ENCODE results near the gene IFT27. TPM values are rescaled to one million over a fixed set of nuclear protein-coding genes. Genes with fewer than 3 reads are reported as not detected.

The IFT27 gene
- total RNA-seq, 2 donors from 2014 or later: 15.0 to 16.0 TPM

DNA sequence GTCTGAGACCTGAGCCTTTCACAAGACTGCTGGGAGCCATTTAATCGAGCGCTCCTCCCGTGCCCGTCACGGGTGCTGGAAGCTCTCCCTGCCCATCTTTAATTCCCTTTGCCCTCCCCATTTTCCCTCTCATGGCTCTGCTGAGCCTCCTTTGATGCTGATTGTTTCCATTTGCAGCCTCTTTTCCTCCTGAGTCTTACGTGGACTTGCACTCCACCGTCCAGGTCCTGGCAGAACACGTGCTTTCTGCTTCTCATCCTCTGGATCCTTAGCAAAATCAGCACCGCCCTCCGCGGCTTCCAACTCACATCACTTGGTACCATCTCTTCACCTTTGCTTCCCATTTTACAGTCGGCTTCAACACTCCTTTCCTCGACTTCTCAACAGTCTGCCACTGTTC lies 7.3 kb downstream of the IFT27 start:
- H3K4me1 ChIP-seq (ENCODE audit: control insufficient read depth in 1 of 2, low read depth in 2 of 2): no peaks in the 10 kb centered on the region
- no peaks in the 10 kb centered on the region for H3K27me3 ChIP-seq (replicated peaks; ENCODE audit: insufficient read depth)
- no peak overlapping the region for H3K4me3 ChIP-seq
- DNase-seq (ENCODE audit: low spot score) (no peak), ATAC-seq (ENCODE audit: insufficient number of reproducible peaks, low FRiP score, low read depth) (no peak)
- H3K27ac ChIP-seq: no peak overlapping the region
- TF ChIP-seq, protein P1, sequence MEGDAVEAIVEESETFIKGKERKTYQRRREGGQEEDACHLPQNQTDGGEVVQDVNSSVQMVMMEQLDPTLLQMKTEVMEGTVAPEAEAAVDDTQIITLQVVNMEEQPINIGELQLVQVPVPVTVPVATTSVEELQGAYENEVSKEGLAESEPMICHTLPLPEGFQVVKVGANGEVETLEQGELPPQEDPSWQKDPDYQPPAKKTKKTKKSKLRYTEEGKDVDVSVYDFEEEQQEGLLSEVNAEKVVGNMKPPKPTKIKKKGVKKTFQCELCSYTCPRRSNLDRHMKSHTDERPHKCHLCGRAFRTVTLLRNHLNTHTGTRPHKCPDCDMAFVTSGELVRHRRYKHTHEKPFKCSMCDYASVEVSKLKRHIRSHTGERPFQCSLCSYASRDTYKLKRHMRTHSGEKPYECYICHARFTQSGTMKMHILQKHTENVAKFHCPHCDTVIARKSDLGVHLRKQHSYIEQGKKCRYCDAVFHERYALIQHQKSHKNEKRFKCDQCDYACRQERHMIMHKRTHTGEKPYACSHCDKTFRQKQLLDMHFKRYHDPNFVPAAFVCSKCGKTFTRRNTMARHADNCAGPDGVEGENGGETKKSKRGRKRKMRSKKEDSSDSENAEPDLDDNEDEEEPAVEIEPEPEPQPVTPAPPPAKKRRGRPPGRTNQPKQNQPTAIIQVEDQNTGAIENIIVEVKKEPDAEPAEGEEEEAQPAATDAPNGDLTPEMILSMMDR (IDR thresholded peaks at IDR 0.05): no peak
- peaks cover 2% of the 10 kb centered on the region for H3K36me3 ChIP-seq
- no peaks in the 10 kb centered on the region for H3K9me3 ChIP-seq

DNA sequence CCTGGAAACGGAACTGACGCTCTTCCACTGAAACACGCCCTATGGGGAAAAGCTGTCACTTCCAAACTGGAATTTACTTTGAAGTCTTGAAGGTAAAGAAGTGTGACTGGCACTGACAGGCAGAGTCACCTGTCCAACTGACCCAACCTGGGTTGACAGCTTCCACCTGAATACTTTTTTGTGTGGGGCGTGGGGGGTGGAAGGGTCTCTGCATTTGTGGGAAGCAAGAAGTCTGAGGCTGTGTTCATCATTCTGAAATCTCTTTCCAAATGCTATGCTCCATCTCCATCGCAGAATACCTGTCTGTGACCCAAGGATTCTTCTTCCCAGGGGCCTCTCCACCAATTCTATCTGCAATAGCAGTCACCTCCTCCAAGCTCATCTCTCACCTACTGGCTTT lies 7.8 kb downstream of the IFT27 start:
- Histone ChIP-seq H3K4me1 (ENCODE audit: control insufficient read depth in 1 of 2, low read depth in 2 of 2) (no peaks in the 10 kb centered on the region), H3K9me3 (no peaks in the 10 kb centered on the region), H3K27me3 (replicated peaks; ENCODE audit: insufficient read depth) (no peaks in the 10 kb centered on the region), H3K27ac (no peak overlapping the region), H3K36me3 (peaks cover 2% of the 10 kb centered on the region), H3K4me3 (no peak overlapping the region)
- TF ChIP-seq, protein P1 (IDR thresholded peaks at IDR 0.05): no peak
- DNase-seq (ENCODE audit: low spot score) (no peak), ATAC-seq (ENCODE audit: insufficient number of reproducible peaks, low FRiP score, low read depth) (no peak)

DNA sequence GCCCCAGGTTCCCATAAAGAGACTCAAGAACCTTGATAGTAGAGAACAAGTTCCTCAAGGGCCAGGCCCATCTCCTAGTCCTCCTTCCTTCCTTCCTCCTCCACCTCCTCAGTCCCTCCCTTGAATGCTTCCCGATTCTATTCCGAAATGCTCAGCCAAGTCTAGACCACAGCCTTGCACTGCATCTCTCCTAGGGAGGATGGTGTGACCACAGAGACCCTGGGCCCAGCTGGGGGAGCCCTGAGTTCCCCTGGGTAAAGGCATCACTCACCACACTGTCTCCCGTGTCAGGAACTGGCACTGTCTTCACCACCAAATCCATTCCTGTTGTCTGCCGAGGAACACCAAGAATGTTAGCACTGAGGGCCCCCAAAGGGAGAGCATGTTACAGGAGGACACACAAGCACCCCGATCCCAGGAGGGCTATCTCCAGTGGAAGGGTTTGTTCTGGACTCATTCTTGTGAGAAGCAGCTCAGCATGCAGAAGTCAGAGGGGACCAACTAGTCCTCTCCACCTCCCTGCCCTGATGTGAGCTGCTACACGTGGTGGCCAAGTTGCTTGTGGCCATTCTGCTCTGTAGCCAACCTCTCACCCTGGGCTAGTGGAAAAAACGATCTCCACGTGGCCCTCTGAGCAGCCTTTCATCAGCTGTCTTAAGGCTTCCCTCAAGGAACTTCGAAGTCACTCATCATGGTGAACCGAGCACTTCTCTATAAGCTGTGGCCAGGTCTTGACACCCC lies 8.7 kb downstream of the IFT27 start:
- TF ChIP-seq, protein P1 (IDR thresholded peaks at IDR 0.05): no peak
- peaks cover 2% of the 10 kb centered on the region for H3K36me3 ChIP-seq
- ATAC-seq (ENCODE audit: insufficient number of reproducible peaks, low FRiP score, low read depth): no peak
- no peak overlapping the region for H3K27ac ChIP-seq
- no peak overlapping the region for H3K4me3 ChIP-seq
- H3K9me3 ChIP-seq: no peaks in the 10 kb centered on the region
- peaks cover 0 to 5% of the 10 kb centered on the region in 2 donors for H3K4me1 ChIP-seq (ENCODE audit: control insufficient read depth in 1 of 2, low read depth in 2 of 2)
- no peak for DNase-seq (ENCODE audit: low spot score)
- no peaks in the 10 kb centered on the region for H3K27me3 ChIP-seq (replicated peaks; ENCODE audit: insufficient read depth)

DNA sequence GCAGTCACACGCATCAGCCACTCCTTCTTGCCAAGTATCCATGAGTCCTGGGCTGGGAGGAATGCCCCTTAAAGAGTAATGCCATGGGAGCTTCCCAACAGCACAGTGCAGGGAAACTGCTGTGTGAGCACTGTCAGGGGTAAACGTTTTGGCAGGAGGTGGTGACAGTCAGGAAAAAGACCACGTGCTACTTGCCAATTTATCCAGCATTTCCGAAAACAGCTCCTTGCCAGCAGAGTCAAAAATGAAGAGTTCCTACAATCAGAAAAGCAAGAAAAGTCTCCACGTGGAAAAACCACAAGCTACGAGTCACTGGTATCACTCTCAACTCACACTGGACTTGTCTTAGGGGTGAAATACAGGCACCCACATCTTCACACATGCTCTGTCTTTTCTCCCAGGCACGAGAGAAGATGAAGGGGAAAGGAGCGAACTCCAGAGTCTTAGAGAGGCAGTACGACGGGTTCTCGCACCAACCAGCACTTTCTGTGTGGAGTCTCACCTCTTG lies 9.9 kb downstream of the IFT27 start:
- TF ChIP-seq, protein P1 (IDR thresholded peaks at IDR 0.05): no peak
- no peak overlapping the region for H3K4me3 ChIP-seq
- no peaks in the 10 kb centered on the region for H3K27me3 ChIP-seq (replicated peaks; ENCODE audit: insufficient read depth)
- no peak for DNase-seq (ENCODE audit: low spot score)
- H3K9me3 ChIP-seq: no peaks in the 10 kb centered on the region
- ATAC-seq (ENCODE audit: insufficient number of reproducible peaks, low FRiP score, low read depth): no peak
- no peak overlapping the region for H3K27ac ChIP-seq
- peaks cover 0 to 5% of the 10 kb centered on the region in 2 donors for H3K4me1 ChIP-seq (ENCODE audit: control insufficient read depth in 1 of 2, low read depth in 2 of 2)
- H3K36me3 ChIP-seq: peaks cover 2% of the 10 kb centered on the region

DNA sequence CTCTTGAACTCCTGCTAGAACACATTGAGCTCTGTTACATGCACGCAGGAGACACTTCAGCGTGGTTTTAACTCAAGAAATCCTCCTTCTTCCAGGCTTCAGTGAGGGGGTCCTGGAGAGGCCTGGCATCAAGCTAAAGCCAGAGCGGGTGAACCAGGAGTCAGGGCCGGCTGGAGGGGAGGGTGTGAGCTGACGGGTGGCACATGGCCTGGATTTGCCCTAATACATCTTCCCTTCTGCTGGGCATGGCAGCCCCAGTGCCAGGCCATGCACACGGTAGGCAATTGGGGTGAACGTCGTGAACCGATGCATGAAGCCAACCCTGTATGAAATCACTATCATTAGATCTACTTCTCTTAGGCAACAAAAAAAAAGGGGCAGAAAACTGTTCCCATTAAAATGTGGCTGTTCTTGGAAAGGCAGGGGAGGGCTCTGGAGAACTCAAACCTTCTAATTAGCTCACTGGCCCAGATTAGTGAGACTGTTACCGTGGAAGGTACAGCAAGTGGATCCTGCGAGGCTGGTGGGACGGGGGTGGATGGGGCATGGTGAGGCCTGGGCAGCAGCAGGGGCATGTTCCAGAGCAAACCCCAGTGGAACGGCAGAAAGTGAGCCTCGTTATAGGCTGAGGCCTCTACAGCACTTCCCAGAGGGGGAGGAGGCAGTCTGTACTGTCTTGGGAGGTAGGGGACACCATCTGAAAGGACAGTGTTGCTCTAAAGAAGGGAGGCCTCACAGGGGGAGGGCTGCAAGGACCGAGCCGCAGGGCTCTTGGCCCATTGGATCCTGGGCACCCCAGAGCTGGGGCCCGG lies 10.6 kb downstream of the IFT27 start:
- peaks cover 2% of the 10 kb centered on the region for H3K36me3 ChIP-seq
- no peak overlapping the region for H3K4me3 ChIP-seq
- ATAC-seq (ENCODE audit: insufficient number of reproducible peaks, low FRiP score, low read depth): no peak
- TF ChIP-seq, protein P1 (IDR thresholded peaks at IDR 0.05): no peak
- no peak overlapping the region for H3K27ac ChIP-seq
- H3K27me3 ChIP-seq (replicated peaks; ENCODE audit: insufficient read depth): no peaks in the 10 kb centered on the region
- H3K4me1 ChIP-seq (ENCODE audit: control insufficient read depth in 1 of 2, low read depth in 2 of 2): peaks cover 0 to 5% of the 10 kb centered on the region in 2 donors
- no peaks in the 10 kb centered on the region for H3K9me3 ChIP-seq
- no peak for DNase-seq (ENCODE audit: low spot score)
